Stimulated activated naive CD4-positive, alpha-beta T cell (primary cell): ENCODE measurements around the gene SLC25A43.
"Not testable (repeated sequence)": the region's sequence is repeated elsewhere in the genome, so short reads cannot be mapped to it uniquely, and the experiment has no call there.

Source experiments
- DNase-seq, 6 experiments: peaks; one replicate each; lab custom pipeline; 2025; lab: John Stamatoyannopoulos, UW

Gene SLC25A43

DNA sequence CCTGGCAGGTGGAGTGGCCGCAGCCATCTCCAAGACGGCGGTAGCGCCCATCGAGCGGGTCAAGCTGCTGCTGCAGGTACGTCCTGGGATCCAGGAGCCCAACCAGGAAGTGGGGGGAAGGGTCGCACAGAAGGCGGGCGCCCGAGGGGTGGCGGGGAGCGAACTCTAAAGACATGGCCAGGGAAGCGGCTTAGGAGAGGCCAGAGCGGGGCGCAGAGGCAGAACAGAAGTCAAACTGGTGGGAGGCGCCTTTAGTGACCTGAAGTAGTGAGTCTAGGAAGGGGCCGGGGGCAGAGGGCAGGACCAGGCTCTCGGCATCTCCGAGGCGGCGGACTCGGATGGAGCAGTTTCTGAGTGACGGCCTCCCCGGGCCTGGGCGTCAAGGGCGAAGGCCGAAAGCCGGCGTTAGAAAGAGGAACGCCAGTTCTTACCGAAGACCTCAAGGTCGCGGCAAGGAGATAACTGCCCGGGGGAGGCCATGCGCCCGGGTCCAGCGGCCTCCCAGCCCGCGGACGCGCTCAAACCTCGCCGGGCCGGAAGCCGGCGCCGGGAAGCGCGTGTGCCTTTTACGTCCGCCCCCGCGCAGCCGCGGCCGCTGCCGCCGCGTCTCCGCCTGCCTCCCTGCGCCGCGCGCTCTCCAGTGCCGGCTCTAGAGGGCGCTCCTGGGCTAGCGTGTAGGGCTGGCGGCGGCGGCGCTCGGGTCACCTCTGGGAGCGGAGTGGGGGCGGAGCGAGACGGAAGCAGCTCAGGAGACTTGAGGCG lies 69.6 kb downstream of the SLC25A43 start:
- peak; percentile 72 to 87 (median 80) for DNase-seq

DNA sequence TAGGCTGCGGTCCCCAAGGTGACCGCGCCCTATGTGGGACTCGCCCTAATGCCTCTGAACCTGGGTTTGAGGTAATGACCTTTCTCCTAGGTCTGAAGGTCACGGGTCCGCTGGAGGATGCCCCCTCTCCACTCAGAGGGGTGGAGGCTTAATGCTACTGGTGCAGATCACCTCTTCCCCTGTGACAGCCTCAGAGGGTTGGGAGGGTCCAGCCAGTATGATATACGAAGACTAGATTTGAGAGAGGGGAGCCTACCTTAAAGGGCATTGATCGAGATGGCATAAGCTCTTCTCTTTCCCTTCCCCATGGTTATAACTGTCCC lies 70.1 kb downstream of the SLC25A43 start:
- peak in 1 of 6 experiments; percentile 19 for DNase-seq

DNA sequence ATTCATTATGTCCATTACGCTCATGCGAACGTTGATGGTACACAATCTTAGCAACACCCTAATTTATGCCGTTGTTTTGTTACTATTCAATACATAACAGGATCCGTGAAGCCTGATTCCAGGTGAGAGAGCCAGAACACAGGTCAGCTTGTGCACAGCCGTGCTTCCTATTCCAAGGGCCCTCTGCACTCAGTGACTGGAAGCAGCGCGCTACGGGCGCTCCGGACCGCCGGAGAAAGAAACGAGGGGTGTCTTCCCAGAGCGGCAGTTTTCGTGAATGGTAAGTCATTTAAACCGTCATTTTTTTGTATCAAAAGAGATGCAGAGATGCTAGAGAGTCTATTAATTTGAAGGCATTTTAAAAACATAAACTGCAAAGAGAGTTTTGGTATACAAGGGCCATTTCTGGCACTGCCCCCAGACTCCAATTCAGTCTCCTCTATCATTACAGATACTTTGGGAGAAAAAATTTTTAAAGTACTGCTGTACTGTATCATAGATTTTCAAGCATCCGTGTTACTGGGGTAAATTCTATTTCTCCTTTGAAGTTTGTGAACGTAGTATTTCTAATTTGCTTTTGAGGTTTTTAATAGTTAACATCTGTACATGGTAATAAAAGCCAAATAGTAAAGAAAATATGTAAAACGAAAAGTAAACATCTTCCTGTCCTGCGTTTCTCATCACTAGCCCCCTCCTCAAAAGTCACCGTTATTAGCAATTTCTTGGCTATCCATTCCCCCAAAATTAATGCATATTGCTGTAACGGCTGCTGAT lies 75.7 kb downstream of the SLC25A43 start:
- DNase-seq, result no peak

DNA sequence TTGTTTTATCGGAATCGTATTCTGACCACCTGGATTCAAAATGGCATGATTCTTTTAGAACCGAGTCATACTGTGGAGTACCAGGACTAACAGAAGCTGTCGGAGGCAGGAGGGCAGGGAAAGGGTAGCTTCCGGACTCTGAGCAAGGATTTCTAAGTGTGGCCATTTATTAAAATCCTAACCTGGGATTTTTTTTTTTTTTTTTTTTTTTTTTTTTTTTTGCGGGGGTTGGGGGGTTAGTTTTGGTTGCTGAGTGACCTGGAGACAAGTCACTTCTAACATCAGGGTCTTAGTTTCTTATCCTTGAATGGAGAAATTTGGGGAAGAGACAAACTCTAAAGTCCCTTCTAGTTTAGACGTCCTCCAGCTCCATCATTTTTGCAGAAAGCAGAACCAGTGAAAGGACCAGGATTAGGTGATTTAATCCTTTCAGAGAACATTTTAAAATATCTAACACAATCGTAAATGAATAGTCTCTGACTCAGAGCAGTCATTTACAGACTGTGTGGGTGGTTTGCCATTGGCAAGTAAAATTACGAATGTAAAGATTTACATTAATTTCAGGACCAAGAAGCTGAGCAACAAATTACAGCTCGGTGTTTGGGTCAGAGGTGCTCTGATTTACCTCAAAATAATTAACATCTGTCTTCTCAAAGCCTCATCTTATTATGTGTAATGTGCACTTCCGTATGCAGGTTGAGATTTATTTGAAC lies 76.4 kb downstream of the SLC25A43 start:
- DNase-seq, result no peak

DNA sequence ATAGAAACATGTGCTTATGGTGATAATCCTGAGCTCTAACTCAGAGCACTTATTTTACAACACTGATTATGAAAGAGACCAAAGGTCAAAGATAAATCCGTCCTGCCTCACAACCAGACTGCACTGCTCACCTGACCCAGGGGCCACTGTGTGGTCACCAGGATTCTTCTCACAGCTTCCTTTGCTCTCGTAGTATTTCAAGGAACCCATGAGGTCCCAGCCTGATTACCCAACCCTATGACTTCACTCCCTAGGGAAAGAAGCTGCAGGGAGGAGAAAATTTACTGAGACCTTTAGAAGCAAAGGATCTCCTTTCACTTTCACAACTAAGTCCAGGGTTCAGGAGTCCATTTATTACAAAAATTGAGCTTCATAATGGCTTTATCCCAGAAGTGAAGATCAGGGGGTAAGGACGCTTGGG lies 78.7 kb downstream of the SLC25A43 start:
- DNase-seq, result no peak

DNA sequence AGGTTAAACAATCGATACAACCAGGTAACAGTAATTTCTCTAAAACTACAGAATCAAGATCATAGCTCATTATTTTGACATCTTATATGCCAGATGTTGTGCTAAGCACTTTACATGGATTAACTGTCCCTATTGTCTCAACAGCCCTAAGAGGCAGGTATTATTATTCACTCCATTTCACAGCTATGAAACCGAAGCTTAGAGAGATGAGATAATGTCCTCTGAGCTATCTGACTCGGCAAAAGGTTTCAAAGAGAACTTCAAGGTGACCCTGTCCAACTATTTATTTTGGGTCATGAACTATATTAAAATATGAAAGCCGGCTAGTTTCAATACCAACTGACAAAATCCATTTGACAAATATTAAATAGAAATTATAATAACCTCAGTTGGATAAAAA lies 79.4 kb downstream of the SLC25A43 start:
- no peak for DNase-seq

DNA sequence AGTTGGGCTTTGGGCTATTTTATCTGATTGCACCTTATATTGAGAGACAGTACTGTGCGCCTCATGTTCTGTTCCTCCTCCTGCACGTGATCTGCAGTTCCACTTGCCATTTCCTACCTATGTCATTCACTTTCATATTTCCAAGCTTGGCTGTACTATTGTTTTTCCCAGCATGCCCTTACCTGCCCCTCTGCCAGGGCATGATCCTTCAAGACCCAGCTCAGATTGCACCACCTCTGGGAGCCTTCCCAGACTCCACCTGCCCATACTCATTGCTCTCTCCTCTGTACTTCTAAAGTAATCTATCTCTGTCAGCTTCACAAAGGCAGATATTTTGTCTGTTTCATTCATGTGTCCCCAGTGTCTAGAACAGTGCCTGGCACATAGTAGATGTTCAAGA lies 80.7 kb downstream of the SLC25A43 start:
- no peak for DNase-seq

DNA sequence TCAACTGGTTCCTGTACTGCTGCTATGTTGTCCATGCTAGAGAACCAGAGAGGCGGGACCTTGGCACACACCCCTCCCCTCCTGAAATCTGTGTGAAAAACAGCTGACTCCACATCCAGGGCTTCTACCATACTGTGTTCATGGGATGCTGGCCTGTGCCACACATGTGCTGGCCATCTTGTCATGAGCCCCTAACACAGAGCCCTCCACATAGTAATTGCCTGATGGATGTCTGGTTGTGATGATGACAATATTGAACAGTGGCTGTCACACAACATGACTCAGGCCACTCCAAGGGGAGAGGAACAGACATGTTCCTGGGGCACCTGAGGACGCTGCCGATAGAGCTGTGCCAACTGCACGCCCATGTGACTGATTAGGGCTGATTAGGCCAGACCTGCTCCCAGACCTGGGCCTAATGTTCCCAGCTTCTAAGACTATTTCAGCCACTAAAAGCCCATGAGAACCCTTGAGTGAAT lies 82.2 kb downstream of the SLC25A43 start:
- DNase-seq, result no peak

DNA sequence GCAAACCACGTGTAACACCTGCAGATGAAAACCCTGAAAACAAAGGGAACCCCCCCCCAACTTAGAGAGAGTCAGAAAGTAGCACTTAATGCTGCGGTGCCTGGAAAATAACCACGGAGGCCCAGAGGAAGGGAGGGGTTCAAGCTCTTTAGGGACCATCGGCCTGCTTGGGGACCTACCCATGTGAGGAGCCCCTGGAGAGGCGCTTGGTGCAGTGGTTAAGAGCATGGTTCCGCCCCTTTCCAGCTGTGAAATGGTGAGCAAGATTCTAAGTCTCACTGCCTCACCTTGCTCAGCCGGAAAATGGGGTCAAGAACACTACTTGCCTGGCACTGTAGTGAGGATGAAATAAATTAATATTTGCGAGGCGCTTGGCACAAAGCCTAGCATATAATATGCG lies 82.9 kb downstream of the SLC25A43 start:
- DNase-seq, result no peak

DNA sequence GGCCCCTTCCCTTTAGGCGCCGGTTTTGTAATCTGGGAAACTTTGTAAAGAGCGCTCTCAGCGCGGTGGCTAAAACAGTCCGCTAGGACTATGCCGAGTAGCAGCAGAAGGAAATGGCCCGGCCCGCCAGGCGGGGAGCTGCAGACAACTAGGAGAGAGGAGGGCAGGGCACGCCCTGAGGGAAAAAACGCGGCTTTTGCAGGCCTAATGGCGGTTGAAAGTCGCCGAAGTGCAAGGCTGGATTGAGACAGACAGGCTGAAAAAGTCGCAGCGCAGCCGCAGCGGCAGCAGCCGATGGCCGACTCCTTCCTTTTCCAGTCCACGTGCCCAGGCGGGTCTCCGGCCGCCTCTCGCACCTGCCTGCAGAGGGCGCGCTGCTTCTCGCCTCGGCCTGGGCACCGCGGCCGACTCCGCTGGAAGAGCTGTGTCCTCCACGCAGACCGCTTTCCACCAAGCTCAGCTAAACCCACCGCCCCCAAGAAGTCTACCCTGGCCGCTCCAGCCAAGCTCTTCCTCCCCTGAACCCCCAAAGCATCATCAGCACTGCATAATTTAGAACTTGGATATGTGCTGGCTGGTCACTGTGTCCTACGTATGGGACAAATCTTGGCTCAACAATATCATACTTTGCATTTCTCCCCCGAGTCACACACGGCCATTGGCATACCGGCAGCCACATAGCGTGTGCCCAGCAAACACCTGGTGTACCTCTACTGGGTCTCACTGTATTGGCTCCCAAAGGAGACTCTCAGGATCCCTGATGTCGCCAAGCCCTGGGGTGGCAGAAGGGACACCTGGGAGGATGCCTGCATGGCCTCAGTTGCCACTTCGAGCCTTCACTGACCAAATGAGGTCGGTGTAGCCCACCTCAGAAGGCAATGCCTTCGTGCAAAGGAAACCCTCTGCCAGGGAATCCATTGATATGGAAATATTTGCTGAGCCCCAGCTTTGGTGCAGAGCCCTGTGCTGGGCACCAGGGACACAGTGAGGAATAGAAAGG lies 83.6 kb downstream of the SLC25A43 start:
- DNase-seq, result peak; percentile 24 to 55 (median 44)

DNA sequence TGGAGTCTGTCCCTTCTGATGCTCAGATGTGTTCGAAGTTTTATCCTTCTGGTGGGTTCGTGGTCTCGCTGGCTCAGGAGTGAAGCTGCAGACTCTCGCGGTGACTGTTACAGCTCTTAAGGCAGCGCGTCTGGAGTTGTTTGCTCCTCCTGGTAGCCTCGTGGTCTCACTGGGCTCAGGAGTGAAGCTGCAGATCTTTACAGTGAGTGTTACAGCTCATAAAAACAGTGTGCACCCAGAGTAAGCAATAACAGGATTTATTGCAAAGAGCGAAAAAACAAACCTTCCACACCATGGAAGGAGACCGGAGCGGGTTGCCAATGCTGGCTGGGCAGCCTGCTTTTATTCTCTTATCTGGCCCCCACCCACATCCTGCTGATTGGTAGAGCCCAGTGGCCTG lies 87.6 kb downstream of the SLC25A43 start:
- no peak for DNase-seq

DNA sequence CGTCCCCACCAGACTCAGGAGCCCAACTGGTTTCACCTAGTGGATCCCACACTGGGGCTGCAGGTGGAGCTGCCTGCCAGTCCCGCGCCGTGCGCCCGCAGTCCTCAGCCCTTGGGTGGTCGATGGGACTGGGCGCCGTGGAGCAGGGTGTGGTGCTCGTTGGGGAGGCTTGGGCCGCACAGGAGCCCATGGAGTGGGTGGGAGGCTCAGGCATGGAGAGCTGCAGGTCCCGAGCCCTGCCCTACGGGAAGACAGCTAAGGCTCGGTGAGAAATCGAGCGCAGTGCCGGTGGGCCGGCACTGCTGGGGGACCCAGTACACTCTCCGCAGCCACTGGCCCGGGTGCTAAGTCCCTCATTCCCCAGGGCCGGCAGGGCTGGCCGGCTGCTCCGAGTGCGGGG lies 88.6 kb downstream of the SLC25A43 start:
- not testable (repeated sequence) for DNase-seq

DNA sequence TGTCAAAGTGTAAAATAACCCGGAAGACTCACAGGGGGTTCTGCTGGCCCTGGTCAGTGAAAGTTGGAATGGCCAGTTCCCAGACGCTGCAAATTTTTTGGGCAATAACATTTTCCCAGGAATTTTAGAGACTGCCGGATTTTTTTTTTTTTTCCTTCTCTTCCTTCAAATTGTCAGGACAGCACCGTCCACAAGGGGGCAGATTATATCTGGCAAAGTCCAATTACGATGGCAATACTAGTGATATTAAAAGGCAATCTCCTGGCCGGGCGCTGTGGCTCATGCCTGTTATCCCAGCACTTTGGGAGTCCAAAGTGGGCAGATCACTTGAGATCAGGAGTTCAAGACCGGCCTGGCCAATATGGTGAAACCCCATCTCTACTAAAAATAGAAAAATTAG lies 89.6 kb downstream of the SLC25A43 start:
- peak in 5 of 6 experiments; percentile 9 to 41 (median 15) for DNase-seq

DNA sequence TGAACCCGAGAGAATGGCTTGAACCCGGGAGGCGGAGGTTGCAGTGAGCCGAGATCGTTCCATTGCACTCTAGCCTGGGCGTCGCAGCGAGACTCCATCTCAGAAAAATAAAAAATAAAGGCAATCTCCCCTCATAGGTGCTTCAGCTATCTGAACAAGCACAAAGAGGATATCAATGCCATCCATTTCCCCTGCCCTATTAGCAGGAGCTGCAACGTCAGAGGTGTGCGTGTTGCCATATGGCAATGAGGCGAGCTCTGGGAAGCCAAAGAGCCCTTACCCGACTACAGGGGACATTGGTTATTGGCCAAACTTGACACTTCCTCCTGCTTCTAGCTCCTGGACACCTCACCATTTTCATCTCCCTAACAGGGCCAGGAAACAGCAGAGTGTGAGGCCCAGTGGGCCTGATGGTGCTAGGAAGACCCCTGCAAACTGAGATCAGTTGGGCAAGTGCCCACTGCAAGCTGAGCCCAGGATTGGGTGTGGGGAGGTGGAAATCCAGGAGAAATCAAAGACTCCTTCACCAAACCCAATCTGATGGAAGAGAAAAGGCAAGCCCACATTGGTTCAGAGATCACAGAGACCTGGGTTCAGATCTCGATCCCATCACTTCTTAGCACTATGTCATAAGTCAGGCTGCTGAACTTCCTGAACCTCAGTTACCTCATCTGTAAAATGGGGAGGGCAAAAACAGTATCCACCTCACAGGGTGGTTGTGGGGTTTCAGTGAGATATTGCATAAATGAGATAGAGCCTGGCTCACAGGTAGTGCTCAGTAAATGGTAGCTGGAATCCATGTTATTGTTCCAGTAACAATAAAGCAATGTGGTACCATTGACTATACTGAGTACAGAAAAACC lies 90.3 kb downstream of the SLC25A43 start:
- DNase-seq, result no peak

DNA sequence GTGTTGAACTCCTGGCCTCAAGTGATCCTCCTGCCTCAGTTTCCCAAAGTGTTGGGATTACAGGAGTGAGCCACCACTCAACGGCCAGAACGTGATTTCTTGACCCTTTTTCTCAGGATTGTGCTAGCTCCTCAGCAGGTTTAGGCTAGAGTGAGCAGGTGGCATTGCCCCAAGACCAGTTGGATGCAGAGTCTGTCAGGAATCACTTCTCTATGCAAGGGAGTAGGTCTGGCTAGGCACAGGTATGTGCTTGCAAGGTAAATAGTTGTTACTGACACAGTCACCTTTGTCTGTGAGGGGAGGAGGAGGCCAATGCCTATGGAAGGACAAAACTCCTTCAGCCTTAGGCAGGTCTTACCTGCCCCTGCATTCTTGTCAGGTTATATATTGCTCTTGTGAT lies 93.3 kb downstream of the SLC25A43 start:
- no peak for DNase-seq

DNA sequence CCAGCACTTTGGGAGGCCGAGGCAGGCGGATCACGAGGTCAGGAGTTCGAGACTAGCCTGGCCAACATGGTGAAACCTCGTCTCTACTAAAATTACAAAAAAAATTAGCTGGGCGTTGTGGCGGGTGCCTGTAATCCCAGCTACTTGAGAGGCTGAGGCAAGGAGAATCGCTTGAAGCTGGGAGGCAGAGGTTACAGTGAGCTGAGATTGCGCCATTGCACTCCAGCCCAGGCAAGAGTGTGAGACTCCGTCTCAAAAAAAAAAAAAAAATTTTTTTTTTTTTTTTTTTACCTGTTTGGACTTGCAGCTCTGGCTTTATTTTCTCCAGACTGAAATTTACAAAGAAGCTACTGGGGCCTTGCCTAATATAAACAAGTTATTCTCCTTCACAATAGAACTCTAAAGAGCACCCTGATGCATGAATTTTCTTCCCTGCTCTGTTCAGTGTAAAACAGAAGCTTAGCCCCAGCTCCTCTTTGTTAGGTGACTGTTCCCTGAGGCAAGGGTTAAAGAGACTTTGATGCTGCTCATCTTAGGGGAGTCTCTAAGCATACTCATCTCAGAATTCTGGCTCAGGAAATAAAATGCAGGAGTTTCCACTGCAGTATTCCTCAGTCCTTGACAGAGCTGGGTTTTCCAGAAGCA lies 94.8 kb downstream of the SLC25A43 start:
- not testable (repeated sequence) for DNase-seq

DNA sequence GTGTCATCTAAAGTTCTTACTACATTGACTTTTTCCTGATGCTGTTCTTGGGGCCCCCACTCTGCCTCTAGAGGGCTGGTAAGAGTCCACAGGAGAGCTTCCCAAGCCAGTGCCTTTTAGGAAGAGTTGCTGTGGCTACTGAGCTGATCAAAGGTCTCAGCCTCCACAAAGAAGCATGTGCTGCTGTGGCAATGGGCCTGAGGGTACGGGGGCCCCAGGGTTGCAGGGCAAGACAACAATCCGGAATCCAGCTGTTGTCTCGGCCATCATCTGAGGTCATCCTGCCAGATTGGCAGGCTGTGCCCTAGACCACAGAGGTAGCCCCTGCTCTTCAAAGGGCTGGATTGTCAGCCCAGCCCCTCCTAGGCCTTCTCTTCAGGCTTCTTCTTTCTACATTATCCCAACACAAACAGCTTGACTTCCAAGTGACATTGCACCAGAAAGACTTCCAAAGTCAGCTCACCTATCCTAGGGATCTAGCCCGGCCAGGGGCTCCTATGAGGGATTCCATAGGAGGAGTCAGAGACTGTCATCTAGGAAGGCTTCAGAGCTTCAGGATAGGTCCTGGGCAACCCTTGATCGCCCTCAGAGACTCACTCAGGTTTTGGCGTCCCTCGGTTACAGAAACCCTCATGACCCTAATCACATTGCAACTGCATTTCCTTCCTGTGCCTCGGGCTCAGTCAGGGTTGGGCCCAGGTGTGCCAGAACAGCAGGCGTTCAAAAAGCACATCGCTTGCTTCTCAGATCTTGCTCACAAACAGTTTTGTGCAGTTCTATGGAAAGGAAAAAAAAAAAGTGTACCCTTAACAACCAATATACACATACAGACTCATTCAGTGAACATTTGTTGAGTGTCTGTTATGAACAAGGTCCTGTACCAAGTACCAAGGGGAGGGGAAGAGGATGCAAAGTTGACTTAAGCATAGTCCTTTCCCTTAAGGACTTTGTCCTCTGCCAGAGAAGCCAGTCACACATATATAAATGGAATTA lies 96.9 kb downstream of the SLC25A43 start:
- DNase-seq, result peak in 2 of 6 experiments; percentile 11 to 27

DNA sequence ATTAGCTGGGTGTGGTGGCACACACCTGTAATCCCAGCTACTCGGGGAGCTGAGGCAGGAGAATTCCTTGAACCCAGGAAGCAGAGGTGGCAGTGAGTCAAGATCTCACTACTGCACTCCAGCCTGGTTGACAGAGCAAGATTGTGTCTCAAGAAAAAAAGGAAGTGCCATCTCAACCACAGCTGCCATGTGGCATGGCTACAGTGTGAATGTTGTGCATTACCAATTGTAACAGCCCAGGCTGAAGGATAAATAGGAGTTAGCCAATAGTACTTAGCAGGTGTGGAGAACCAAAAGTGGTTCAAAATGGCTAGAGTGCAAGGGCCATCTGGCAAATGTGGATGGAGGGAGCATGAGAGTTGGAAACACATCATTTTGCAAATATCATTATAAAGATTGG lies 98.0 kb downstream of the SLC25A43 start:
- no peak for DNase-seq
